CD4-positive, alpha-beta T cell (primary cell): ENCODE measurements around the gene VSIG10. TPM values are rescaled to one million over a fixed set of nuclear protein-coding genes. Genes with fewer than 3 reads are reported as not detected.

Source experiments
- ATAC-seq: fragments of 200-7000 bp; cut with Tn5 transposase; one replicate; pipeline ENCODE4 v1.10.0; 2022; ENCODE audit warnings: mild to moderate bottlenecking; ENCODE audit not compliant: poor library complexity
- CTCF ChIA-PET: fragments of 350-600 bp; sonication (Branson Sonifier 250); formaldehyde crosslinking; loops from one replicate; lab custom pipeline; 2021; ENCODE audit warnings: antibody characterized with exemption, inconsistent platforms; lab: Charles Lee
- POLR2A ChIA-PET: fragments of 350-600 bp; sonication (Branson Sonifier 250); formaldehyde crosslinking; loops from one replicate; lab custom pipeline; 2021; ENCODE audit warnings: antibody characterized with exemption, inconsistent platforms; lab: Charles Lee
- DNase-seq, 14 experiments: peaks; one replicate each; pipeline ENCODE4 v3.0.0-alpha.2; 2013 to 2020; ENCODE audit warnings: mixed read lengths in 2 of 14
- H3K27ac ChIP-seq, 2 donors: one replicate each; pipeline versions ENCODE4 v1.5.1 to v1.7.0; 2013; ENCODE audit warnings: low read length in 2 of 2, low read depth in 1 of 2, mild to moderate bottlenecking in 1 of 2
- H3K27me3 ChIP-seq, 2 experiments: 1 replicate in 1 of 2; 2 replicates in 1 of 2; pipeline versions ENCODE4 v1.6.1 to v1.7.0; 2013; ENCODE audit warnings: low read length in 2 of 2, control low read depth in 1 of 2, mild to moderate bottlenecking in 1 of 2, moderate library complexity in 1 of 2; ENCODE audit not compliant: insufficient read depth in 2 of 2, control insufficient read depth in 1 of 2
- H3K36me3 ChIP-seq: one replicate; pipeline ENCODE4 v1.6.1; 2013; ENCODE audit warnings: low read length, control low read depth; ENCODE audit not compliant: insufficient read depth
- H3K4me1 ChIP-seq: one replicate; pipeline ENCODE4 v1.6.1; 2013; ENCODE audit warnings: low read length, control low read depth; ENCODE audit not compliant: insufficient read depth
- H3K4me3 ChIP-seq: one replicate; pipeline ENCODE4 v1.5.1; 2013; ENCODE audit warnings: mild to moderate bottlenecking, low read length, moderate library complexity
- H3K9me3 ChIP-seq, 2 experiments: 1 replicate in 1 of 2; 2 replicates in 1 of 2; pipeline versions ENCODE4 v1.6.1 to v1.7.0; 2013; ENCODE audit warnings: low read length in 2 of 2, mild to moderate bottlenecking in 2 of 2, control low read depth in 1 of 2, moderate library complexity in 1 of 2; ENCODE audit not compliant: control insufficient read depth in 1 of 2, insufficient read depth in 1 of 2
- H3K27ac Mint-ChIP-seq: one replicate; pipeline ENCODE4 v1.8.0; 2020; ENCODE audit warnings: mixed read lengths
- H3K27me3 Mint-ChIP-seq: one replicate; pipeline ENCODE4 v1.8.0; 2021; ENCODE audit warnings: mixed read lengths
- H3K36me3 Mint-ChIP-seq: one replicate; pipeline ENCODE4 v1.8.0; 2021; ENCODE audit warnings: low read depth, mixed read lengths
- H3K4me1 Mint-ChIP-seq: one replicate; pipeline ENCODE4 v1.8.0; 2021; ENCODE audit warnings: low read depth, mixed read lengths
- H3K4me3 Mint-ChIP-seq: one replicate; pipeline ENCODE4 v1.8.0; 2020; ENCODE audit warnings: mild to moderate bottlenecking, mixed read lengths
- H3K9me3 Mint-ChIP-seq: one replicate; pipeline ENCODE4 v1.8.0; 2020; ENCODE audit warnings: mixed read lengths
- CTCF ChIP-seq: fragments of 200-600 bp; IDR thresholded peaks from one replicate; pipeline ENCODE4 v1.8.0; 2022; ENCODE audit warnings: antibody characterized with exemption, mild to moderate bottlenecking
- intact Hi-C, 2 experiments: fragments of 100-400 bp; cut with DNase I in 1 of 2; cut with micrococcal nuclease in 1 of 2; formaldehyde crosslinking; loops; one replicate each; pipeline versions ENCODE4 v1.15.1 to v1.9.0; 2023 to 2025; cut with DNase I, micrococcal nuclease
- polyA plus RNA-seq, 2 donors: library from polyadenylated mRNA; unstranded; fragments of 120-200 nt; gene quantifications; one replicate each; pipeline ENCODE4 v1.2.1, GENCODE V29; 2013
- total RNA-seq, 174 experiments: library from RNA in 2 of 174; stranded (reverse) in 2 of 174; gene quantifications; one replicate each; pipeline ENCODE4 v1.2.3 and lab custom pipeline; 2021 to 2026

VSIG10 gene
- total RNA-seq: 1 to 10 TPM; 2.2 TPM
- polyA plus RNA-seq (2013, experiment 1 of 2): 3.0 TPM
- 3.0 TPM for polyA plus RNA-seq (2013, experiment 2 of 2)
- 0.07 to 11.9 (median 1.7) reads per million in 172 experiments for total RNA-seq (lab: John Stamatoyannopoulos, UW)

DNA sequence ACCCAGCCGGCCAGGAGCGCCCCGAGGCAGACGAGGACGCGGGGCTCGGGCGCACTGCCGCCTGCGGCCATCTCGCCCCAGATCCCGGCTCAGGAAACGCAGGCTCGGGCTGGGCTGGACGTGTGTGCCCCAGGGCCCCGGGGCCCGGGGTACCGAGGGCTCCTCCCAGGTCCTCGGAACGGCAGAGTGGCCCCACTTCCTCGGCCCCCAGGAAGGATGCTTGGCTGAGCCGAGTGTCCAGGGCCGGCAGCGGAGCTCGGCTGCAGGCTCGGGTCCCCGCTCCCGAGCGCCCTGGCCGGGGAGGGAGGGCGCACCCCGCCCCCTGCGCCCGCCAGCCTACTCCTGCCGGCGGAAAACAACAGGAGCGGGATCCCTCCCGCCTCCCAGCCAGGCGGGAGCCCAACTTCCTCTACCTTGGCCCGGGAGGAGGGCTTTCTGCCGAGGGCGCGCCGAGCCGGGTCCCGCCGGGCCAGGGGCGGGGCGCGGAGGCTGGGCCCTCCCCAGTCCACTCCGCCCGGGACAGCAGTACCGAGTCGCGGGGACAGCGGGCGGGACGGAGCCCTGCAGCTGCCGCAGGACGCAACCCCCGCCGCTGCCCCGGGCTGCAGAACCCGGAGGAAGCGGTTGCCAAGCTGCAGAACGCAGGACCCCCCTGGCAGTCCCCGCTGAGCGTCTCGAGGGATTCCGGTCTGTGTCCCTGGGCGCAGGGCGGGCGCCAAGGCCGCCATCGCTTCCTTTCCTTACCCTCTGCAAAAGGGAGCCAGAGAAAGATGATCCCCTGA lies at the start of gene VSIG10:
TSS of gene VSIG10 (minus strand) at position 411 of the 782 bp plus-strand sequence. CDS start at position 71, 340 bp downstream.
- H3K9me3 Mint-ChIP-seq: no peaks in the 10 kb centered on the region
- Histone ChIP-seq H3K27ac (no peak within 1 kb of the TSS), H3K36me3 (no peaks in the 10 kb centered on the region), H3K27me3 (peaks cover 14 to 17% of the 10 kb centered on the region in 2 experiments), H3K4me3 (peak within 1 kb of the TSS; percentile 56), H3K4me1 (peaks cover 15% of the 10 kb centered on the region), H3K9me3 (peaks cover 0 to 8% of the 10 kb centered on the region in 2 experiments)
- DNase-seq (peak in 10 of 14 experiments; percentile 2 to 36 (median 14)), ATAC-seq (peak; percentile 56)
- peaks cover 32% of the 10 kb centered on the region for H3K27me3 Mint-ChIP-seq
- no peak within 1 kb of the TSS for H3K27ac Mint-ChIP-seq
- peak within 1 kb of the TSS; percentile 93 for H3K4me3 Mint-ChIP-seq
- no peaks in the 10 kb centered on the region for H3K36me3 Mint-ChIP-seq
- H3K4me1 Mint-ChIP-seq: peaks cover 10% of the 10 kb centered on the region
- POLR2A ChIA-PET: interaction anchor here (0.6 kb wide), 1 partner anchor 19 kb away, joined by 3 read pairs; no protein-coding TSS in a partner anchor
- intact Hi-C loops: no loop called here
- CTCF ChIA-PET: interaction anchor here (0.7 to 1.4 kb wide), 2 partner anchors 39 to 48 kb away, joined by 3 to 6 read pairs; no protein-coding TSS in a partner anchor
- TF ChIP-seq CTCF: no peak

DNA sequence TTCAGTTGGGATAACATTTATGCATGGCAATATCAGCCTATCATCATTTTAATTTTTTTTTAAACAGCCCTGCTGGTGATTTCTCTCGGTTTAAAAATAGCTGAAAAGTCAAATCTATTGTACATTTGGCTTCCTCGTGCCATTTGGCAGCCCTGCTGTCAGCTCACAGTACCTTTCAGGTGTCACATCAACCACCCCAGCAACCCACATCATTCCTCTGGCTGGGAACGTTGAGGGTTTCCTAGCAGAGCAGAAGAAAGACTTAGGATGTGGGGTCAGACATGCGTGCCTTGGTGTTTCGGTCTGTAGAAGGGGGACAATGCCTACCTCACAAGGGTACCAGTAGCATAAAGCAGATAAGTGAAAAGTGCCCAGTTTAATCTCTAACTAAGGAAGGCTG lies 47.9 kb upstream of the VSIG10 start:
- peaks cover 46% of the 10 kb centered on the region for H3K36me3 ChIP-seq
- ATAC-seq: no peak
- H3K9me3 Mint-ChIP-seq: no peaks in the 10 kb centered on the region
- POLR2A ChIA-PET: no interaction called here
- H3K27ac Mint-ChIP-seq: no peak overlapping the region
- CTCF ChIA-PET: no interaction called here
- no peak overlapping the region for H3K27ac ChIP-seq
- no peaks in the 10 kb centered on the region for H3K9me3 ChIP-seq
- H3K27me3 ChIP-seq: no peaks in the 10 kb centered on the region
- no peak overlapping the region for H3K4me3 ChIP-seq
- no peaks in the 10 kb centered on the region for H3K4me1 ChIP-seq
- no peaks in the 10 kb centered on the region for H3K4me1 Mint-ChIP-seq
- TF ChIP-seq CTCF: no peak
- intact Hi-C loops: no loop called here
- H3K4me3 Mint-ChIP-seq: no peak overlapping the region
- H3K27me3 Mint-ChIP-seq: no peaks in the 10 kb centered on the region
- peaks cover 59% of the 10 kb centered on the region for H3K36me3 Mint-ChIP-seq
- DNase-seq: no peak

- no peak for DNase-seq
- H3K27me3 Mint-ChIP-seq: no peaks in the 10 kb centered on the region
- Histone ChIP-seq H3K27me3 (no peaks in the 10 kb centered on the region), H3K4me3 (no peak overlapping the region), H3K27ac (no peak overlapping the region), H3K9me3 (no peaks in the 10 kb centered on the region), H3K36me3 (peaks cover 45% of the 10 kb centered on the region), H3K4me1 (no peaks in the 10 kb centered on the region)
- H3K4me3 Mint-ChIP-seq: no peak overlapping the region
- no peaks in the 10 kb centered on the region for H3K4me1 Mint-ChIP-seq
- H3K27ac Mint-ChIP-seq: peak overlapping the region; percentile 8
- intact Hi-C loops: no loop called here
- CTCF ChIA-PET: no interaction called here
- no peak for ATAC-seq
- POLR2A ChIA-PET: no interaction called here
- TF ChIP-seq CTCF: no peak
- H3K36me3 Mint-ChIP-seq: peaks cover 66% of the 10 kb centered on the region
- H3K9me3 Mint-ChIP-seq: no peaks in the 10 kb centered on the region
Measured at GRCh38 chr12:118150625-118151024, 46.8 kb upstream of the VSIG10 start.
